Left lung (tissue), 10 donors: ENCODE measurements around the gene ZNF14. TPM values are rescaled to one million over a fixed set of nuclear protein-coding genes. Genes with fewer than 3 reads are reported as not detected.

Source experiments
- ATAC-seq: fragments of 200-7000 bp; cut with Tn5 transposase; one replicate; pipeline ENCODE4 v1.9.1; 2020; ENCODE audit warnings: moderate library complexity
- DNase-seq, 4 donors: peaks; one replicate each; pipeline ENCODE4 v3.0.0-alpha.2; 2013 to 2020
- H3K27ac ChIP-seq, 2 donors: fragments of 200-600 bp; sonication (generic) in 1 of 2; one replicate each; pipeline versions ENCODE4 v1.5.0 to v1.8.0; 2020 to 2021
- H3K27me3 ChIP-seq, 2 donors: fragments of 200-600 bp; sonication (generic) in 1 of 2; one replicate each; pipeline versions ENCODE4 v1.5.0 to v1.8.0; 2020 to 2021
- H3K36me3 ChIP-seq, 2 donors: fragments of 200-600 bp; sonication (generic) in 1 of 2; one replicate each; pipeline versions ENCODE4 v1.5.0 to v1.8.0; 2020 to 2021
- H3K4me1 ChIP-seq, 2 donors: fragments of 200-600 bp; one replicate each; pipeline ENCODE4 v1.8.0; 2021
- H3K4me3 ChIP-seq, 2 donors: fragments of 200-600 bp; sonication (generic) in 1 of 2; one replicate each; pipeline versions ENCODE4 v1.5.0 to v1.8.0; 2020 to 2021; ENCODE audit warnings: mild to moderate bottlenecking in 1 of 2
- H3K9me3 ChIP-seq, 2 donors: fragments of 200-600 bp; sonication (generic) in 1 of 2; one replicate each; pipeline versions ENCODE4 v1.5.0 to v1.8.0; 2020 to 2021
- CTCF ChIP-seq, 2 donors: fragments of 200-600 bp; sonication (generic) in 1 of 2; IDR thresholded peaks; one replicate each; pipeline versions ENCODE4 v1.5.0 to v1.8.0; 2021; ENCODE audit warnings: antibody characterized with exemption in 2 of 2
- intact Hi-C, 2 donors: fragments of 100-400 bp; cut with DNase I; formaldehyde crosslinking; loops; one replicate each; pipeline versions ENCODE4 v1.11.2 to v1.14.2; 2022
- polyA plus RNA-seq, 6 donors: library from polyadenylated mRNA; unstranded; fragments of 120-200 nt; gene quantifications; one replicate each; pipeline ENCODE4 v1.2.1, GENCODE V29; 2013; ENCODE audit not compliant: insufficient read length in 6 of 6
- total RNA-seq, 2 donors: library from RNA; stranded (reverse); fragmentation: NEBNext Ultra II Directional; extraction: Animal tissue kit (Norgen Biotek cat#: 25700); gene quantifications; one replicate each; pipeline ENCODE4 v1.2.1, GENCODE V29; 2021
- donor health status: DM: no; HTN: yes; CAD: no.
- donor health status: DM: no; HTN: no; CAD: no.

ZNF14 gene
- total and polyA plus RNA-seq, 8 donors, result 4.7 to 15.3 (median 12.1) TPM

DNA sequence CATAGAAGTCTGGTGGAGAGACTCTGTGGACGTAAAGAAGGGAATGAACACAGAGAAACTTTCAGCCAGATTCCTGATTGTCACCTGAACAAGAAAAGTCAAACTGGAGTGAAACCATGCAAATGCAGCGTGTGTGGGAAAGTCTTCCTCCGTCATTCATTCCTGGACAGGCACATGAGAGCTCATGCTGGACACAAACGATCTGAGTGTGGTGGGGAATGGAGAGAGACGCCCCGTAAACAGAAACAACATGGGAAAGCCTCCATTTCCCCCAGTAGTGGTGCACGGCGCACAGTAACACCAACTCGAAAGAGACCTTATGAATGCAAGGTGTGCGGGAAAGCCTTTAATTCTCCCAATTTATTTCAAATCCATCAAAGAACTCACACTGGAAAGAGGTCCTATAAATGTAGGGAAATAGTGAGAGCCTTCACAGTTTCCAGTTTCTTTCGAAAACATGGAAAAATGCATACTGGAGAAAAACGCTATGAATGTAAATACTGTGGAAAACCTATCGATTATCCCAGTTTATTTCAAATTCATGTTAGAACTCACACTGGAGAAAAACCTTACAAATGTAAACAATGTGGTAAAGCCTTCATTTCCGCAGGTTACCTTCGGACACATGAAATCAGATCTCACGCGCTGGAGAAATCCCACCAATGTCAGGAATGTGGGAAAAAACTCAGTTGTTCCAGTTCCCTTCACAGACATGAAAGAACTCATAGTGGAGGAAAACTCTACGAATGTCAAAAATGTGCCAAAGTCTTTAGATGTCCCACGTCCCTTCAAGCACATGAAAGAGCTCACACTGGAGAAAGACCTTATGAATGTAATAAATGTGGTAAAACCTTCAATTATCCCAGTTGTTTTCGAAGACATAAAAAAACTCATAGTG lies 53.5 kb downstream of the ZNF14 start:
- Histone ChIP-seq H3K27me3 (no peaks in the 10 kb centered on the region), H3K27ac (no peak overlapping the region), H3K4me1 (no peaks in the 10 kb centered on the region), H3K9me3 (peaks cover 0 to 93% of the 10 kb centered on the region in 2 donors), H3K4me3 (no peak overlapping the region), H3K36me3 (peaks cover 0 to 74% of the 10 kb centered on the region in 2 donors)
- no peak for TF ChIP-seq CTCF (IDR thresholded peaks at IDR 0.05)
- DNase-seq (no peak), ATAC-seq (no peak)
- intact Hi-C loops, result no loop called here

DNA sequence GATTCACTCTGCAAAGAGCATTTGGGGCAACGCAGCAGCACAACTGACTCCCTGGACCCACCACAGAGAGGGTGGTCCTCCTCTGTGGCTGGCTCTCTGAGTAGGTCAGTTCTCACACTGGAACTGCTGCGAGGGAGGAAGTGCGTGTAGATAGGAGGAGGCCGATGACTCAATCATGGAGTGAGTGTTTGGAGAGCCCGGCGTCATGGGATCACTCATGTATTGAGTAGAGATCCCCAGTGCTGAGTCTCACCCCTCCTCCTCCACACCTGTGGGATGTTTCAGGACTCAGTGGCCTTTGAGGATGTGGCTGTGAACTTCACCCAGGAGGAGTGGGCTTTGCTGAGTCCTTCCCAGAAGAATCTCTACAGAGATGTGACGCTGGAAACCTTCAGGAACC lies 55.3 kb downstream of the ZNF14 start:
- intact Hi-C loops, result no loop called here

GRCh38 chr19:19674315-19674714 lies 58.6 kb downstream of the ZNF14 start:
- Histone ChIP-seq H3K27ac (no peak overlapping the region), H3K27me3 (no peaks in the 10 kb centered on the region), H3K4me3 (no peak overlapping the region), H3K4me1 (peaks cover 9 to 11% of the 10 kb centered on the region in 2 donors), H3K9me3 (peaks cover 0 to 54% of the 10 kb centered on the region in 2 donors), H3K36me3 (peaks cover 0 to 73% of the 10 kb centered on the region in 2 donors)
- TF ChIP-seq CTCF (IDR thresholded peaks at IDR 0.05), result no peak
- DNase-seq, result no peak
- no peak for ATAC-seq
- intact Hi-C loops, result no loop called here

More for the DNA sequence above, 55.3 kb downstream of the ZNF14 start:
- H3K4me3 ChIP-seq, result no peak overlapping the region
- H3K9me3 ChIP-seq, result peaks cover 0 to 83% of the 10 kb centered on the region in 2 donors
- no peak for ATAC-seq
- no peak for DNase-seq
- H3K27me3 ChIP-seq, result no peaks in the 10 kb centered on the region
- no peak for TF ChIP-seq CTCF (IDR thresholded peaks at IDR 0.05)
- H3K36me3 ChIP-seq, result peaks cover 0 to 93% of the 10 kb centered on the region in 2 donors
- no peak overlapping the region for H3K27ac ChIP-seq
- H3K4me1 ChIP-seq, result no peaks in the 10 kb centered on the region

GRCh38 chr19:19672816-19673215 lies 60.1 kb downstream of the ZNF14 start:
- Histone ChIP-seq H3K36me3 (peaks cover 0 to 58% of the 10 kb centered on the region in 2 donors), H3K4me1 (peaks cover 10 to 19% of the 10 kb centered on the region in 2 donors), H3K27me3 (no peaks in the 10 kb centered on the region), H3K9me3 (peaks cover 0 to 39% of the 10 kb centered on the region in 2 donors), H3K27ac (no peak overlapping the region), H3K4me3 (no peak overlapping the region)
- TF ChIP-seq CTCF (IDR thresholded peaks at IDR 0.05), result no peak
- intact Hi-C loops, result no loop called here
- no peak for DNase-seq
- ATAC-seq, result no peak

DNA sequence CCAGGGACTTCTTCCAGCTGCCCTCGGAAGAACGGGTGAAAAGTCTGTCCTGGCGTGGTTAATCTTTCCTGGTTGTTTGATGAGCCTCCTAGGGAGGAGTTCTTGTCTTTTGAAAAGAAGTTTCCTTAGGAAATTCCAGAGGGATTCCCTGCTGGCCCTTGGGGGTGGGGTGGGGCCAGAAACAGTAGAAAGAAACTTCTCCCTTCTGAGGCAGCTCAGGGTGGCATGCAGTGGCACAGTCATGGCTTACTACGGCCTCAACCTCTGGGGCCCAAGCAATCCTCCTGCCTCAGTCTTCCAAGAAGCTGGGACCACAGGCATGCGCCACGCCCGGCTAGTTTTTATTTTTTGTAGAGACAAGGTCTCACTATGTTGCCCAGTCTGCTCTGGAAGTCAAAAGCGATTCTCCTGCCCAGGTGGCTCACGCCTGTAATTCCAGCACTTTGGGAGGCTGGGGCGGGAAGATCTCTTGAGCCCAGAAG lies 62.8 kb downstream of the ZNF14 start:
- no peaks in the 10 kb centered on the region for H3K27me3 ChIP-seq
- DNase-seq, result no peak
- H3K27ac ChIP-seq, result no peak overlapping the region

More for the DNA sequence above, 62.8 kb downstream of the ZNF14 start:
- no peak for ATAC-seq
- peaks cover 0 to 15% of the 10 kb centered on the region in 2 donors for H3K9me3 ChIP-seq
- intact Hi-C loops, result no loop called here
- no peak for TF ChIP-seq CTCF (IDR thresholded peaks at IDR 0.05)
- peaks cover 10 to 26% of the 10 kb centered on the region in 2 donors for H3K4me1 ChIP-seq
- peak overlapping the region in 1 of 2 donors; percentile 90 for H3K4me3 ChIP-seq
- peaks cover 0 to 31% of the 10 kb centered on the region in 2 donors for H3K36me3 ChIP-seq
